ENCODE measurements around the gene SND1.

Gene SND1

DNA sequence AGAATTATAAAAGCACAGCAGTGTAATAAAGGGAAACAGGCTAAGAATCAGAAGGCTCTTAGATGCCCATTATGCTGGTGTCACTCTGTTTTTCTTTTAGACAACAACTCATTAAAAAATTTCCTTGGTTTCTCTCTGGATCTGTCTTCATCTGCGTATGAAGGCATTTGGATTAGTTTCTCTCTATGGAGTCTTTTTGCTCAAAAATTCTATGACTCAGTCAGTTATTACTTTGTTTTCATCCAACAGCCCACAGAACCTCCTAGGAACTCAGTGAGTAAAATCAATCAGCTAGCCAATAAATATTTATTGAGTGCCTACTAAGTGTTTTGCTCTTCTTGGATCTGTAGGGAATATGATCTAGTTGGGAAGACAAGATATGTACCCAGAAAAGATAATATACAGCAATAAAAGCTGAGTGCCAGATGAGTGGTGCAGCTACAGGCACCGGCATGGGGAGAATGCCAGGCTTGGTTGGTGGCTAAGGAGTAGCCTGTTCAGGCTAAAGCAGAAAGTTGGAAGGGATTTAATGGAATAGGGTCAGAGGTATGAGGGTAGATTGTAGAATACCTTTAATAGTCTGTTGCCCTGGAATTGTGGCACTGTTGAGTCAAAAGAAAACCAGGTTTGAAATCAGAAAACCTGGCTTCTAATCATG, 223.1 kb downstream of the SND1 start:
- DNase-seq: peak; percentile 38

DNA sequence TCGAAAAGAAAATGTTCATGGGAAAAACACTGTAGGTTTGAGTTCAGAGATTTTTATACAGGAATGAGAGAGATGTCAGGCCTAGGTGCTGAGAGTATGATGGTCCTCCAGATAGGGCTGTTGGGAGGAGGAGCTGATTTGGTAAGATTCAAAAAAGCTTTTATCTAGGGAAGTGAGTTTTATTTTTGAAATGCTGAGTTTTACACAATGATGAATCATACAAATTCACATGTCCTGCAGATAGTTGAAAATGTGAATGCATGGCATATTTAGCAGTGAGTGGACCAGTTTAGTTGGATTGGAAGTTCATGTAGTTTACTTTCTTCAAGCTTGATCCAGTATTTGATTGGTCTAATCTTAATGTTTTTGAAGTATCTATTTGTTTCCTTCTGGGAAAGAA, 224.4 kb downstream of the SND1 start:
- peak; percentile 59 for DNase-seq

GRCh38 chr7:127877951-127878350, 226.0 kb downstream of the SND1 start:
- no peak for DNase-seq

- DNase-seq: no peak
Measured at GRCh38 chr7:127878791-127879190, 226.8 kb downstream of the SND1 start.

DNA sequence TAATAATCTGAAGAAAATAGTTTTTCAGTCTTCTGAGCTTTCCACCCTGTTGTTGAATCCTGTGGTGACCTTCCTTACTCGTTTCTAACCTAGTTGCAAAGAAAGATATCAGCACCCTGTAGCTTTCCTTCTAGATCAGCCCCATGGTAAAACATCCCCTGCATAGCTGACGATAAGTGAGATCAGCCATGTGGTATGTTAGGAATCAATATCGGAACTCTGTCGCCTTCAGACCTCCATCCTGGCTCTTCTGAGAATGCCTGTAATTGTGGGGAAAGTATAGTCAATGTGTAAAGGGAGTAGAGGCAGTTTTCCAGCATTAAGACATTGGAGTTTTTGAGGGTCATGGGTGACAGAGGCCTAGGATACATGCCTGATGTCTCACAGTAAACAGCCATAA, 227.4 kb downstream of the SND1 start:
- DNase-seq: peak; percentile 66

- DNase-seq: no peak
Measured at GRCh38 chr7:127879942-127880341, 227.9 kb downstream of the SND1 start.

GRCh38 chr7:127880454-127880853, 228.5 kb downstream of the SND1 start:
- DNase-seq: no peak

- DNase-seq: no peak
Measured at GRCh38 chr7:127881564-127881963, 229.6 kb downstream of the SND1 start.

DNA sequence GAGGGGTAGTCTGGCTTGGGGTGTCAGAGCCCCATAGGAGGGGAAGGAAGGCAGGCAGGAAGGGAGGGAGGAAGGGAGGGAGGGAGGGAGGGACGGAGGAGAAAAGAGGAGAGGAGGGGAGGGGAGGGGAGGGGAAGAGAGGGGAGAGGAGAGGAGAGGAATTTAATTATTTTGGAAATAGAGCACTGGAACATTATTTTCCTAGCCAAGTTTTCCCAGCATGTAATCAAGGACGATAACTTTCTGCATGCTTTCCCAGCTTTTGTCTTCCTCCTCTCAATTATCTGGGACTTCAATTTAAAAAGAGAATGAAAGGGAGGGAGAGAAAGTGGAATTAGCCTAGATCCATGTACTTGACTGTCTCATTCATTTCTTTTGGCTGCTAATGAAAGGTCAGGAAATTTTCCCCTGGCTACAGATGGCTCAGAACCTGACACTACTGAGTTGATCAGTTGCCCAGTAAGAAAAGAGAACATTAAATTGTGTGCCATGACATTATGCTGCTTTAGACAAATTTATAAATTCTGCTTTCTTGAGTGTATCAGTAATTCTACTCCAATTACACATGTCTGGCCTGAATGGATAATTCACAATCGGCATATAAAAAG, 230.4 kb downstream of the SND1 start:
- DNase-seq: no peak

DNA sequence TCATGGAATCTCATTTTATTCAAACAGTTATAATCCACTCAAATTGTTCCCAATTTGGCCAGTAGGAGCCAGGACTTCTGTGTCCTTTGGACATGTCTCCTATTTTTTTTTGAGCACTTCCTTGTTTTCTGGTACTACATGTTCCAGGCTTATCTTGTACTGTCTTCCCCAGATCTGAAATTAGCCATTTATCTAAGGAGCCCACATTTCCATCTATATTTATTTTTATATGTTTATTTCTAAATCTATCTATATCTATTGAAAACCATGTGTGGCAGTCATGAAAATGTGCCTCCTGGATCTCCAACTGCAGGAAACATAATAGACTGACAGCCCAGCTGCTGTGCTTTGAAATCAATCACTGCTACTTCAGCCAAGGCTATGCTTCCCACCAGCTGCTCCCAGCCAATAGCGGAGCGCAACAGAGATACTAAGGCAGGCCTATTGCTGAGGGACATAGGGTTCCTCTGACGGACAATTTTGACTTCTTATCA, 232.1 kb downstream of the SND1 start:
- DNase-seq: no peak

- DNase-seq: no peak
Measured at GRCh38 chr7:127885222-127885772, 233.3 kb downstream of the SND1 start.

GRCh38 chr7:127885843-127886242, 233.8 kb downstream of the SND1 start:
- peak; percentile 68 for DNase-seq

DNA sequence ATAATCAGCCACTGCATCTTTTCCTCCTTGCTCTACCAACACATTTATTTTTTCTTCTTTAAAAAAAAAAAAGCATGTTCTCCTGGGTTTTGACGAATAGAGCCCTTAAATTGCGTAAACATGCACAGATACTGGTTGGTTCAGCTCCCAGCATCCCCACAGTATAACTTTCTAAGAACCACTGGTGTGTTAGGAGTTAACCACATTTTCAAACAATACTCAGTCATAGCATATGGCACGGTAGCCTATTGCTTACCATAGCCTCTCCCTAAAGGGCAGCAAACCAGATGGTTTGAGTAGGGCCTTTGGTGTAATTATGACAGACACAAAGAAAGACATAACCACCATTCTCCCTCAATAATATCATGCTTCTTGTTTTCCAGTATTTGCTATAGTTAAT, 234.3 kb downstream of the SND1 start:
- peak; percentile 24 for DNase-seq

DNA sequence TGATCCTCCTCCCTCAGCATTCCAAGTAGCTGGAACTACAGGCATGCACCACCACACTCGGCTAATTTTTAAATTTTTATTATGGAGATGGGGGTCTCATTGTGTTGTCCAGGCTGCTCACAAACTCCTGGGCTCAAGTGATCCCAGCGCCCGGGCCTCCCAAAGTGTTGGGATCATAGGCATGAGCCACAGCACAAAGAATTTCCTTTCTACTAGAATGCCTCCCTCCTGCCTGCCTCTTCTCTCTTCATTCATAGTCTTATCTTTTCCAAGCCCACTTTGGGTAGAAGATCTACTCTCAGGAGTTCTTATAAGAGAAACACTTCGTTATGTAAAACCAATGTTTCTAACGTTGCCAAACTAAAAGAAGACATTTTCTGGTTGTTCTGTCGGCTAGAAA, 235.1 kb downstream of the SND1 start:
- no peak for DNase-seq

DNA sequence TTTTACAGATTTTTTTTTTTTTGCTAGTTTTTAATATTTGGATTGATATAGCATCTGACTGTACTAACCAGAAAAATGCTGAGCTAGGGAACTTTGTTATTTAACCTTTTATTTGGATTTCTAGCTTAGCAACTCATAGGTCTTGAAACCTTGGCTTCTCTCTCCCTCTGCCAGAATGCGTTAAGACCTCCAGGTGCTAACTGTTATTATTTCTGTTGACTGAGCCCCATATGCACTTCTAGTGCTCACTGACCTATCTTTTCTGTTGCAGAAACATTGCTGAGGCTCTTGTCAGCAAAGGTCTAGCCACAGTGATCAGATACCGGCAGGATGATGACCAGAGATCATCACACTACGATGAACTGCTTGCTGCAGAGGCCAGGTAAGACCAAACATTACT, 235.6 kb downstream of the SND1 start:
- no peak for DNase-seq

DNA sequence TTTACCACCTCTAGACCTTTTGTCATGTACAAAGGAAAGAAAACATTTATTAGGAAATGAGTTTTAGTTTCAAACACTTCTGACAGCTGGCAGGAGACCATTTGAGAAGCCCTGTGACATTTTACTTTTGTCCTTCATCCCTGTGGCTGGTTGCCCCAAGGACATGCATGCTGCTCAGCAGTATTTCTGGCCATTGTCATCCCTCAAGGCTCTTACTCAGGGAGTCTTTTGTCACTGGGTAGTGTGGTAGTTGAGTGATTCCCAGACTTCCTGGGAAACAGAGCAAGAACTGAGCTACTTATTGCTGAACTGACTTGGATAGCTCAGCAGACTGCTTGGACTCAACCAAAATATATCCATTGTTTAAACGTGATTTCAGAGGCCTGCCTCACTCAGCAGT, 236.4 kb downstream of the SND1 start:
- no peak for DNase-seq

DNA sequence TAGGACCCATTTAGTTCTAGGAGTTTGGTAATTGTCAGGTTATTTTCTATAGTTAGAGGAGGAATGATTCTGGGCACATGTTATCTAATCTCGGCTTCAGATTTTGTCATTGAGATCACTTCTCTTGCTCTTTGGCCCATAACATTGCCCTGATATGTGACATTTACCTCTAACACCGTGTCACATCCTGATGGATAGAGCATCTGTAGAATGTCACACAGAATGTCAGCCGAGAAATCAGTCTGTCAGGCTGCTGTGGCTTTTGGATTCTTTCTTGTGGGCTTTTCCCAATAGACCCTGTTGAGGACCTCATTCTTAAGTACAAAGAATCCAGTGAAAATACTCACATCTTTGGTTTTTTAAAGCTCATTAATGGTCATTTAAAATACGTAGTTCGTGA, 236.8 kb downstream of the SND1 start:
- no peak for DNase-seq

DNA sequence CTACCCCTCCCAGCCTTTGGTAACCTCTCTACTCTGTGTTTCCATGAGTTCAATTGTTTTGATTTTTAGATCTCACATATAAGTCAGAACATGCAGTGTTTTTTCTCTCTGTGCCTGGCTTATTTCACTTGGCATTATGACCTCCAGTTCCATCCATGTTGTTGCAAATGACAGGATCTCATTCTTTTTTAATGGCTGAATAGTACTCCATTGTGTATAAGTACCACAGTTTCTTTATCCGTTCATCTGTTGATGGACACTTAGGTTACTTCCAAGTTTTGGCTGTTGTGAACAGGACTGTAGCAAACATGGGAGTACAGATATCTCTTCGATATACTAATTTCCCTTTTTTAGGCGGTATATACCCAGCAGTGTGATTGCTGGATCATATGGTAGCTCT, 237.7 kb downstream of the SND1 start:
- DNase-seq: no peak

- no peak for DNase-seq
Measured at GRCh38 chr7:127890726-127891125, 238.7 kb downstream of the SND1 start.

GRCh38 chr7:127891144-127891543, 239.2 kb downstream of the SND1 start:
- no peak for DNase-seq

DNA sequence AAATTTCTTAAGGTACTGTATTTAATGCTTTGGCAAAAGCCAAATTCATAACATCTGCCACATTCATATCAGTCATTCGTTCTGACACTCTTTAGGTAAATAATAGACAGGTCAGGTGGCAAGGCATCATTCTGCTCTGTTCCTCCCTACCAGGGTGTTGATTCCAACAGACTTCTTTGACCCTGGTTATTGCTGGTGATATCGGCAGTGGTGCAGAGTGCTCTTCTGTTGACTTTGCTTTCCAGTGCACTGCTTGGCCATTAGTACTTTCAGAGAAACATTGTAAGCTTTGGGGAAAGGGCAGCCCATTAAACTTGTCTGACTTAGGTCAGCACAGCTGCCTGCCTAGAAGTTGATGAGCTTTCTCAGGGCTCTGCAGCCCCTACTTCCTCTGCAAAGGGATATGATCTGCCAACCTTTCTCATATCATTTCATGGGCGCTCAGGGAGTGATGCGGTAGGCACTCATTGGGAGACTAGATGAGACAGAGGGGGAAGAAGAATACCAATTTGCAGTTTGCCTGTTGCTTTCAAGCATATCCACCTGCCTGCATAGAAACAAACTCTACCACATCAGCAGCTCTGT, 240.0 kb downstream of the SND1 start:
- no peak for DNase-seq

DNA sequence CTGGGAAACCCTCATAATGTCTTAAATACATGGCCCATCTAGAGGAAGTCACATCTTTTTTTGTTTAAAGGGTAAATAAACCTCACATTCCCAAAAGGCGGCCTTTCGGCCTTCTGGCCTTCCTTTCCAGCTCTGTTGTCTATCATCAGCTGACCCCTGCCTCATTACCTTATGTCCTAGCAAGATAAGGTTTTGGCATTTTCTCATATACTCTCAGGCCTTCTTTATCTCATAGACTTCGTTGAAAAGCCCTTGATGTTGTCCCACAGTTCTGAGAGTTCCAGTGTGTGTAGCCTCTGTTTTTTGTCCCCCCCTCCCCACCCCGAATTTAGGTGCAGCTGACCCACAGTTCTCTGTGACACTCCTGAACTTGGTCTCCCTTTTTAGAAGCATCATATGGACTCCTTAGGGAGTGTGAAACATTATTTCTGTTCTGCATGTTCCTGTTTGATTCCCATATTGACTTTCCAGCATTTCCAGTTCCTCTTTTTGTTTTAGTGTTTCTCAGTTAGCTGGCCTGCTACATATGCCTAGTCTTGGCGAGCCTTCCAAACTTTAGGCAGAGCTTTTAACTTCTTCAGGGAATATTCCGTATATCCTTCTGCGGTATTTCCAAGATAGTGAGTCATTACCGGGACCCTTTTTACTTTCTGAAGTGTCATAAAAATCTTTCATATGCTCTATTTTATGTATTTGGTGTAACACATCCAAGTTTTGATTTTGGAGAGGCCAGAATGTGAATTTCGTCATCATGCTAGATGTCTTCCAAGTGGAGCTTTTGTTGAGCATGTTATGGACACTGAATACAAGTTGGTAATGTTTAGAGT, 240.7 kb downstream of the SND1 start:
- peak; percentile 74 for DNase-seq

DNA sequence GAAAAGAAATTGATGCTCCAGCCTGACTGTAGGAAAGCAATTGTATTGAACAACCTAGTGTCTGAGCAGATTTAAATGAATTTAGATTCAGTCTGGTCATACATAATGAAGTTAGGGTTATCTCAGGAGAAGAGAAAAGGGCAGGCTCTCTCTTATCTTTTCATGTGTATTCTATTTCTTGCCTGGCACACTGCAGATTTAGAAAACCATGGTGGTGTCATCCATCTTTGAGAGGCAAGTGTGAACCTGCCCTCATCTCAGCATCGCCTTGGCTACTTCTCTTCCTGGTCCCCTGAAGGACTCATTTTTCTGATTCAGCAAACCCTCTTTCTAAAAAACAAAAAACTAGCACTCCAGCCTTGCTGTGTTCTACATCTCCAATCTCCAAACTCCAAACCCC, 241.6 kb downstream of the SND1 start:
- DNase-seq: no peak
